ENCODE measurements around the gene POLR2M.
A peak's percentile ranks its signal among the peaks of the same experiment; 100 is the strongest.

Gene POLR2M

DNA sequence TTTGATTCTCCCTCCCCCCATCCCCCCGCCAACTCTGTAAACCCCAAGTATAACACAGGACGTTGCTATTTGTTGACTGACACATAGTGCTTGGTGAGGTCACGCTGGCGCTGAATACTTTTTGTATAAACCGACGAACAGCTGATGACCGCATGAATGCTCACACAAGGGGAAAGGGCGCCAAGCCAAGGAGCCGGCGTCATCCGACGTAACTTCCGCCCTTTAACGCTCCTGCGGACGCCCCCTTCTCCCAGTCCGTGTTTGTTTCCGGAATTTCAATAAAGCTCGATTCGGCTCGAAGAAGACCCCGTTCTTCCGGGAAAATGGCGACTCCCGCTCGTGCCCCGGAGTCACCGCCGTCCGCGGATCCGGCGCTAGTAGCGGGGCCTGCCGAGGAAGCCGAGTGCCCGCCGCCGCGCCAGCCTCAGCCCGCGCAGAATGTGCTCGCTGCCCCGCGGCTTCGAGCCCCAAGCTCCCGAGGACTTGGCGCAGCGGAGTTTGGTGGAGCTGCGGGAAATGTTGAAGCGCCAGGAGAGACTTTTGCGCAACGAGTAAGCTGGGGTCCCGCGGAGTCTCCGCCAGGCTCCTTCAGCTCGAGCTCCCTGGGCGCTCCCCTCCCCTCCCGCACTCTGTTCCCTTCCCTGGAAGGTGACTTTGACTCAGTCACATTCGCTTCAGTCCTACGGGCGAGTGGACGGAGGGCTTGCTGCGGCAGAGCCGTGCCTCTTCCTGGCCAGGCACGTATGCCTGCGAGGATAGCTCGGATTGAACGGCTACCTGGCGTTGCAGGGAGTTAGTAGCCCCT is at the start of gene POLR2M:
Gene POLR2M, plus strand, starts transcription at position 310 of the 805 bp plus-strand sequence. Its CDS starts 129 bp downstream, at position 439.
- CTCF ChIA-PET: interaction anchor here (0.7 to 2.3 kb wide), 3 partner anchors 23 to 146 kb away, joined by 3 to 14 read pairs (median 11); no protein-coding TSS in a partner anchor
- peak; percentile 93 for DNase-seq
- Mint-ChIP-seq H3K27me3 (no peaks in the 10 kb centered on the region), H3K4me1 (peaks cover 86% of the 10 kb centered on the region), H3K36me3 (peaks cover 34% of the 10 kb centered on the region), H3K27ac (peak within 1 kb of the TSS; percentile 83), H3K4me3 (peak within 1 kb of the TSS; percentile 83), H3K9me3 (no peaks in the 10 kb centered on the region)

- Mint-ChIP-seq H3K4me1 (no peaks in the 10 kb centered on the region), H3K27ac (no peak overlapping the region), H3K27me3 (peaks cover 7% of the 10 kb centered on the region), H3K36me3 (no peaks in the 10 kb centered on the region), H3K9me3 (no peaks in the 10 kb centered on the region), H3K4me3 (no peak overlapping the region)
- DNase-seq: no peak
- CTCF ChIA-PET: interaction anchor here (0.7 to 2.8 kb wide), 2 partner anchors 14 to 204 kb away, joined by 3 to 11 read pairs; no protein-coding TSS in a partner anchor
Measured at GRCh38 chr15:57657619-57658018, 48.9 kb upstream of the POLR2M start.

GRCh38 chr15:57662091-57662744 is 44.3 kb upstream of the POLR2M start:
- H3K36me3 Mint-ChIP-seq: no peaks in the 10 kb centered on the region
- H3K4me1 Mint-ChIP-seq: no peaks in the 10 kb centered on the region
- H3K27me3 Mint-ChIP-seq: peaks cover 5% of the 10 kb centered on the region
- no peak for DNase-seq
- H3K4me3 Mint-ChIP-seq: no peak overlapping the region
- CTCF ChIA-PET: no interaction called here
- no peaks in the 10 kb centered on the region for H3K9me3 Mint-ChIP-seq
- no peak overlapping the region for H3K27ac Mint-ChIP-seq

DNA sequence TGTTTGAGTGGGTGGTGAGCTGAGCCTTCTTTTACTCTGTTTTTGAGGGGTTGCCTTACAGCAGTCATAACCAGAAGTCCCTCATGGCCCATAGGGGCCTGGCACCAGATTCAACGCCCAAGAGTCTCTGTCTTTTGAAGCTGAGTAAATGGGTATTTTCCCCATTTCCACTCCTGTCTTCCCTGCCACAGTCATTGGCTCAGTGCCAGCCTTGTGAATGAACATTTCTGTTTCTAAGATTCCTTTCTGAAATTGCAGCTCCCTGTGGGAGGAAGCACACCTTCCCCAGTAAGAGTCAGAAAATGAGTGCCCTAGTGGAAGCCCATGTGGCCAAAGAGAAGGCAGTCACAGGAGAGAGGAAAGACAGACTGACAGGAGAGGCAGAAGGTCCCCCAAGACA is 43.7 kb upstream of the POLR2M start:
- CTCF ChIA-PET: no interaction called here

GRCh38 chr15:57663262-57663661 is 43.3 kb upstream of the POLR2M start:
- Mint-ChIP-seq H3K4me3 (no peak overlapping the region), H3K27ac (no peak overlapping the region), H3K27me3 (peaks cover 5% of the 10 kb centered on the region), H3K4me1 (no peaks in the 10 kb centered on the region), H3K9me3 (no peaks in the 10 kb centered on the region), H3K36me3 (no peaks in the 10 kb centered on the region)
- DNase-seq: no peak
- CTCF ChIA-PET: no interaction called here

More for the DNA sequence above, 43.7 kb upstream of the POLR2M start:
- Mint-ChIP-seq H3K36me3 (no peaks in the 10 kb centered on the region), H3K4me3 (no peak overlapping the region), H3K9me3 (no peaks in the 10 kb centered on the region), H3K27ac (no peak overlapping the region), H3K27me3 (peaks cover 5% of the 10 kb centered on the region), H3K4me1 (no peaks in the 10 kb centered on the region)
- DNase-seq: no peak

DNA sequence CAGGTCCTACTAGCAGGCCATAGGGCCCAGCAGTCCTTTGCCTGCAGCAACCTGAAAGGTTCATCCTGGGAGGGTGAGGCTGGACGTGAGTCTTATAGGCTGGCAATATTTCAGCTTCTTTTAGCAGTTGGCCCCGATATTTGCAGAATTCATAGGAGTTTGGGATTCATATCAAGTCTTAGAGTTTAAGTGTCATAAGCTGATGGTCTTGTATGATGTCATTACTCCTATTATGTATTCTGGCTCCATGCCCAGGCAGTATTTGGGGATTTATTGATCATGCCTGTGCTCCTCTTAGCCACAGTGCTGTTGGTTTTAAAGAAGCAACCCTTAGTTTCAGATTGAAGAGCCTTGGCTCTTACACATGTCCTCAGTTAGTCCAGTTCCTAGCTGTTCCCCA is 41.3 kb upstream of the POLR2M start:
- H3K9me3 Mint-ChIP-seq: no peaks in the 10 kb centered on the region
- H3K4me3 Mint-ChIP-seq: no peak overlapping the region
- H3K36me3 Mint-ChIP-seq: no peaks in the 10 kb centered on the region
- CTCF ChIA-PET: interaction anchor here (1.2 kb wide), 1 partner anchor 24 kb away, joined by 4 read pairs; no protein-coding TSS in a partner anchor
- DNase-seq: no peak
- H3K4me1 Mint-ChIP-seq: no peaks in the 10 kb centered on the region
- H3K27me3 Mint-ChIP-seq: peaks cover 18% of the 10 kb centered on the region
- no peak overlapping the region for H3K27ac Mint-ChIP-seq

- no peak overlapping the region for H3K27ac Mint-ChIP-seq
- CTCF ChIA-PET: no interaction called here
- no peaks in the 10 kb centered on the region for H3K36me3 Mint-ChIP-seq
- H3K9me3 Mint-ChIP-seq: no peaks in the 10 kb centered on the region
- H3K27me3 Mint-ChIP-seq: peaks cover 21% of the 10 kb centered on the region
- H3K4me1 Mint-ChIP-seq: no peaks in the 10 kb centered on the region
- H3K4me3 Mint-ChIP-seq: no peak overlapping the region
- no peak for DNase-seq
Measured at GRCh38 chr15:57665939-57666338, 40.6 kb upstream of the POLR2M start.

- CTCF ChIA-PET: interaction anchor here (0.6 to 1.0 kb wide), 2 partner anchors 12 to 26 kb away, joined by 3 to 4 read pairs; no protein-coding TSS in a partner anchor
Measured at GRCh38 chr15:57667171-57667849, 39.2 kb upstream of the POLR2M start.

GRCh38 chr15:57668016-57668415 is 38.5 kb upstream of the POLR2M start:
- Mint-ChIP-seq H3K27me3 (peaks cover 21% of the 10 kb centered on the region), H3K36me3 (no peaks in the 10 kb centered on the region), H3K4me1 (no peaks in the 10 kb centered on the region), H3K4me3 (no peak overlapping the region), H3K27ac (no peak overlapping the region), H3K9me3 (no peaks in the 10 kb centered on the region)
- CTCF ChIA-PET: interaction anchor here (0.6 to 1.0 kb wide), 2 partner anchors 11 to 27 kb away, joined by 3 to 4 read pairs; no protein-coding TSS in a partner anchor
- DNase-seq: no peak

More at GRCh38 chr15:57667171-57667849, 39.2 kb upstream of the POLR2M start:
- H3K4me3 Mint-ChIP-seq: no peak overlapping the region
- no peaks in the 10 kb centered on the region for H3K9me3 Mint-ChIP-seq
- no peaks in the 10 kb centered on the region for H3K4me1 Mint-ChIP-seq
- DNase-seq: no peak
- no peaks in the 10 kb centered on the region for H3K36me3 Mint-ChIP-seq
- H3K27ac Mint-ChIP-seq: no peak overlapping the region
- H3K27me3 Mint-ChIP-seq: peaks cover 25% of the 10 kb centered on the region

- CTCF ChIA-PET: no interaction called here
- no peaks in the 10 kb centered on the region for H3K9me3 Mint-ChIP-seq
- no peak overlapping the region for H3K27ac Mint-ChIP-seq
- no peak for DNase-seq
- H3K4me1 Mint-ChIP-seq: no peaks in the 10 kb centered on the region
- no peaks in the 10 kb centered on the region for H3K36me3 Mint-ChIP-seq
- peaks cover 20% of the 10 kb centered on the region for H3K27me3 Mint-ChIP-seq
- H3K4me3 Mint-ChIP-seq: no peak overlapping the region
Measured at GRCh38 chr15:57671636-57672035, 34.9 kb upstream of the POLR2M start.

- H3K27me3 Mint-ChIP-seq: peaks cover 5% of the 10 kb centered on the region
- CTCF ChIA-PET: no interaction called here
- no peaks in the 10 kb centered on the region for H3K9me3 Mint-ChIP-seq
- peaks cover 7% of the 10 kb centered on the region for H3K4me1 Mint-ChIP-seq
- H3K4me3 Mint-ChIP-seq: no peak overlapping the region
- no peaks in the 10 kb centered on the region for H3K36me3 Mint-ChIP-seq
- no peak for DNase-seq
- H3K27ac Mint-ChIP-seq: no peak overlapping the region
Measured at GRCh38 chr15:57675481-57676181, 30.9 kb upstream of the POLR2M start.

DNA sequence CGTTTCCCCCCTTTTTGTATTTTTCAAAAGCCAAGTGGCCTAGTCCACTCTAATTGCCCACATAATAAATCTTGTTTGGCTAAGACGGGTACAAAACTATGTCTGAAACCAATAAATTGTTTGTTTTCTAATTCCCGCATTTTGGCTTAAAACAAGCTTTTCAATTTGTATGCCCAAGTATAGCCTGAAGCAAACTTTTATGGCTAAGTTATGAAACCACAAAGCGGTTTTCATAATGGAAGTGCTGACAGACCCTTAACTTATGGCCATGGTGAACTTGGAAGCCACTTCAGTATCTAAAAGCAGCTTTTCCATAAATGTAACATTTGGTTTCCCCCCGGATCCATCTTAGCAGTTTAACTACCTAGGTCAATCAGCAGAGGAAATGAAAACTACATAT is 29.9 kb upstream of the POLR2M start:
- H3K36me3 Mint-ChIP-seq: no peaks in the 10 kb centered on the region
- DNase-seq: no peak
- no peak overlapping the region for H3K4me3 Mint-ChIP-seq
- H3K9me3 Mint-ChIP-seq: no peaks in the 10 kb centered on the region
- peaks cover 13% of the 10 kb centered on the region for H3K4me1 Mint-ChIP-seq
- CTCF ChIA-PET: no interaction called here
- no peak overlapping the region for H3K27ac Mint-ChIP-seq
- peaks cover 4% of the 10 kb centered on the region for H3K27me3 Mint-ChIP-seq

GRCh38 chr15:57677204-57677603 is 29.3 kb upstream of the POLR2M start:
- DNase-seq: no peak
- Mint-ChIP-seq H3K36me3 (no peaks in the 10 kb centered on the region), H3K27ac (no peak overlapping the region), H3K4me1 (peaks cover 13% of the 10 kb centered on the region), H3K9me3 (no peaks in the 10 kb centered on the region), H3K4me3 (no peak overlapping the region), H3K27me3 (peaks cover under 1% of the 10 kb centered on the region)
- CTCF ChIA-PET: no interaction called here

DNA sequence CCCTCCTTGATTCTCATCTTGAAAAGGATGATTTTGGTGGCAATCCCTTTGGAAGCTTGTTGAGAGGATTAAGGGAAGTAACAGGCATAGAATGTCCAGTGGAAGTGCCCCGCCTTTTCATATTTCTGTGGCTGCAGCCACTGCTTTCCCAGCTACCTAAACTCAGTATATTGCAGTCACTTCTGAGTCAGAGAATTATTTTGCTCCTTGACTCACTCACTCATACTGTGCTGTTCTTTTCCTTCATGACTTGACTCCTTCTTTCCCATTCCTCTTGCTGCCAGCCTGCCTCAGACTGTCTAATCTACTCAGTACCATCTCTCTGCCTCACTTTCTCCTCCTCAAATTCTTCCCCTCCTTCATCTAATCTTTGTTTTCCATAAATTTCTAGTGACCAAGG is 26.5 kb upstream of the POLR2M start:
- Mint-ChIP-seq H3K36me3 (no peaks in the 10 kb centered on the region), H3K9me3 (no peaks in the 10 kb centered on the region), H3K27me3 (no peaks in the 10 kb centered on the region), H3K4me1 (peaks cover 13% of the 10 kb centered on the region), H3K27ac (no peak overlapping the region), H3K4me3 (no peak overlapping the region)
- no peak for DNase-seq
- CTCF ChIA-PET: interaction anchor here (1.2 kb wide), 1 partner anchor 119 kb away, joined by 5 read pairs; no protein-coding TSS in a partner anchor
